K562 (cell line): ENCODE measurements around the gene RARA. TPM values are rescaled to one million over a fixed set of nuclear protein-coding genes. Genes with fewer than 3 reads are reported as not detected.

Experiments
- BCOR ChIP-seq: fragments of 450-650 bp; IDR thresholded peaks from 2 replicates; pipeline ENCODE4 v1.6.1; 2016
- CEBPG ChIP-seq, 3 experiments: fragments of 200-800 bp in 1 of 3; sonication (Bioruptor generic) in 1 of 3; sonication (generic) in 1 of 3; formaldehyde crosslinking in 1 of 3; IDR thresholded peaks in 2 of 3; conservative IDR thresholded peaks in 1 of 3; 2 replicates each; pipeline versions ENCODE4 v1.6.1 to v1.8.0; 2016 to 2022; ENCODE audit warnings: missing compliant biosample characterization in 2 of 3, missing genetic modification characterization in 2 of 3, mild to moderate bottlenecking in 1 of 3, missing genetic modification reagents in 1 of 3
- EP300 ChIP-seq: IDR thresholded peaks from 2 replicates; pipeline ENCODE4 v1.6.1; 2012; ENCODE audit warnings: low read length, improper control_type of control experiment
- FIP1L1 ChIP-seq: fragments of 200-400 bp; formaldehyde crosslinking; IDR thresholded peaks from 2 replicates; pipeline ENCODE4 v1.6.1; 2018; ENCODE audit warnings: mild to moderate bottlenecking, low read depth, low read length; ENCODE audit not compliant: poor library complexity, severe bottlenecking
- IRF1 ChIP-seq: sonication (generic); formaldehyde crosslinking; IDR thresholded peaks from 2 replicates; pipeline ENCODE4 v1.8.0; 2022; ENCODE audit warnings: missing genetic modification reagents, mild to moderate bottlenecking, borderline replicate concordance
- JUND ChIP-seq, 2 experiments: IDR thresholded peaks; 2 replicates in 1 of 2; 3 replicates in 1 of 2; pipeline ENCODE4 v1.6.1; 2011; ENCODE audit warnings: borderline replicate concordance in 2 of 2, low read depth in 2 of 2, low read length in 2 of 2, improper control_type of control experiment in 1 of 2, missing biosample characterization in 1 of 2, missing genetic modification characterization in 1 of 2, missing genetic modification reagents in 1 of 2
- MAFG ChIP-seq: fragments of 450-650 bp; conservative IDR thresholded peaks from 2 replicates; pipeline ENCODE4 v1.6.1; 2016; ENCODE audit warnings: missing genetic modification characterization, missing compliant biosample characterization
- MEIS2 ChIP-seq: fragments of 450-650 bp; IDR thresholded peaks from 2 replicates; pipeline ENCODE4 v1.6.1; 2014; ENCODE audit warnings: mild to moderate bottlenecking; ENCODE audit not compliant: partially characterized antibody
- NCOR1 ChIP-seq: fragments of 450-650 bp; IDR thresholded peaks from 2 replicates; pipeline ENCODE4 v1.6.1; 2016; ENCODE audit warnings: mild to moderate bottlenecking, moderate library complexity
- NFE2L1 ChIP-seq: fragments of 450-650 bp; IDR thresholded peaks from 2 replicates; pipeline ENCODE4 v1.6.1; 2016; ENCODE audit warnings: missing genetic modification characterization, low read depth, mild to moderate bottlenecking, missing compliant biosample characterization, moderate library complexity, borderline replicate concordance
- POLR2B ChIP-seq: fragments of 450-650 bp; IDR thresholded peaks from 2 replicates; pipeline ENCODE4 v1.6.1; 2018; ENCODE audit warnings: low read depth; ENCODE audit not compliant: partially characterized antibody
- STAT5A ChIP-seq: IDR thresholded peaks from 2 replicates; pipeline ENCODE4 v1.6.1; 2012; ENCODE audit warnings: low read length, inconsistent platforms, borderline replicate concordance
- ZBTB40 ChIP-seq, 2 experiments: fragments of 450-650 bp in 1 of 2; sonication (generic) in 1 of 2; formaldehyde crosslinking in 1 of 2; IDR thresholded peaks; 2 replicates each; pipeline versions ENCODE4 v1.7.1 to v1.9.0; 2016 to 2022; ENCODE audit warnings: inconsistent platforms in 1 of 2, mild to moderate bottlenecking in 1 of 2, missing genetic modification reagents in 1 of 2
- ZFP30 ChIP-seq: fragments of 250-450 bp; sonication (Bioruptor Pico); IDR thresholded peaks from 2 replicates; pipeline ENCODE4 v1.8.0; 2022; ENCODE audit warnings: moderate library complexity, mild to moderate bottlenecking, inconsistent platforms, borderline replicate concordance
- polyA plus RNA-seq, 8 experiments: library from polyadenylated mRNA; depleted of rRNA in 4 of 8; stranded (reverse) in 5 of 8; unstranded in 3 of 8; fragments of >200 nt; fragmentation: Nextera tagmentation in 2 of 8; fragmentation: Illumina TruSeq in 1 of 8; extraction: Ambion mirVana in 2 of 8; extraction: Trizol in 1 of 8; gene quantifications; 2 replicates each; pipeline versions ENCODE4 v1.2.1 to v1.2.3, GENCODE V29; 2011 to 2014; ENCODE audit warnings: inconsistent platforms in 1 of 8, missing spikeins in 1 of 8
- total RNA-seq, 7 experiments: library from RNA; depleted of rRNA in 6 of 7; stranded (reverse); fragments of >200 nt in 6 of 7; fragmentation: Illumina TruSeq in 2 of 7; extraction: Trizol in 2 of 7; gene quantifications; 2 replicates each; pipeline versions ENCODE4 v1.2.1 to v1.2.3, GENCODE V29; 2011 to 2021; ENCODE audit warnings: low replicate concordance in 1 of 7
- TF ChIP-seq, protein P1 (sequence below): sonication (generic); formaldehyde crosslinking; IDR thresholded peaks from 2 replicates; pipeline ENCODE4 v1.8.1; 2022; ENCODE audit warnings: missing genetic modification reagents

The RARA gene
- total and polyA plus RNA-seq, 9 of the 15 experiments (the other 6 are each of a cell fraction or from before 2014, with no cell fraction given), result 0.10 to 28.0 (median 7.9) TPM

GRCh38 chr17:40352779-40353394, 43.9 kb downstream of the RARA start (continued):
- TF ChIP-seq CEBPG (CRISPR knock-in tag; IDR thresholded peaks at IDR 0.05) (peak; percentile 42; the same call in 1 of the 2 replicates), CEBPG (tag; conservative IDR thresholded peaks at IDR 0.05 in 1 of 2, IDR thresholded peaks at IDR 0.05 in 1 of 2) (no peak; a peak in 1 of 4 replicates), EP300 (peak; percentile 30; the same call in 1 of the 2 replicates), ZBTB40 (IDR thresholded peaks at IDR 0.05) (no peak), ZBTB40 (CRISPR knock-in tag; IDR thresholded peaks at IDR 0.05) (no peak), POLR2B (no peak), NCOR1 (peak; percentile 51; the same call in 1 of the 2 replicates), BCOR (no peak), MEIS2 (peak; percentile 67), MAFG (tag) (no peak), FIP1L1 (no peak), JUND (IDR thresholded peaks at IDR 0.05; ENCODE audit: borderline replicate concordance, low read depth, low read length) (no peak), JUND (tag; IDR thresholded peaks at IDR 0.05; ENCODE audit: borderline replicate concordance, low read depth, low read length) (no peak), STAT5A (no peak), ZFP30 (CRISPR knock-in tag) (no peak), IRF1 (CRISPR knock-in tag) (no peak), NFE2L1 (tag) (no peak)
- TF ChIP-seq, protein P1, sequence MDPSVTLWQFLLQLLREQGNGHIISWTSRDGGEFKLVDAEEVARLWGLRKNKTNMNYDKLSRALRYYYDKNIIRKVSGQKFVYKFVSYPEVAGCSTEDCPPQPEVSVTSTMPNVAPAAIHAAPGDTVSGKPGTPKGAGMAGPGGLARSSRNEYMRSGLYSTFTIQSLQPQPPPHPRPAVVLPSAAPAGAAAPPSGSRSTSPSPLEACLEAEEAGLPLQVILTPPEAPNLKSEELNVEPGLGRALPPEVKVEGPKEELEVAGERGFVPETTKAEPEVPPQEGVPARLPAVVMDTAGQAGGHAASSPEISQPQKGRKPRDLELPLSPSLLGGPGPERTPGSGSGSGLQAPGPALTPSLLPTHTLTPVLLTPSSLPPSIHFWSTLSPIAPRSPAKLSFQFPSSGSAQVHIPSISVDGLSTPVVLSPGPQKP, result no peak
